GM12875 (cell line): ENCODE data around the gene DIP2C.
"Not testable (repeated sequence)": the region's sequence is repeated elsewhere in the genome, so short reads cannot be mapped to it uniquely, and the experiment has no call there.

Source experiments
- H3K4me3 ChIP-seq: one replicate; pipeline ENCODE4 v1.5.1; 2011; ENCODE audit warnings: low read depth, low read length, control low read depth
- CTCF ChIP-seq: IDR thresholded peaks from 2 replicates; pipeline ENCODE4 v1.5.1; 2011; ENCODE audit warnings: low read depth, mild to moderate bottlenecking, control low read depth, inconsistent platforms, low read length, moderate library complexity, borderline replicate concordance; ENCODE audit not compliant: insufficient read depth

The DIP2C gene

GRCh38 chr10:586716-587115 lies 102.8 kb downstream of the DIP2C start:
- no peak overlapping the region for H3K4me3 ChIP-seq
- no peak for TF ChIP-seq CTCF

- H3K4me3 ChIP-seq: no peak overlapping the region
- TF ChIP-seq CTCF: no peak
These were observed 103.3 kb downstream of the DIP2C start for GRCh38 chr10:586151-586550.

- no peak for TF ChIP-seq CTCF
- no peak overlapping the region for H3K4me3 ChIP-seq
These were observed 104.0 kb downstream of the DIP2C start for GRCh38 chr10:585502-585901.

- H3K4me3 ChIP-seq: not testable (repeated sequence)
These were observed 104.8 kb downstream of the DIP2C start for GRCh38 chr10:584497-585290.

GRCh38 chr10:583433-583832 lies 106.0 kb downstream of the DIP2C start:
- TF ChIP-seq CTCF: no peak
- no peak overlapping the region for H3K4me3 ChIP-seq

GRCh38 chr10:581776-582330 lies 107.6 kb downstream of the DIP2C start:
- H3K4me3 ChIP-seq: no peak overlapping the region
- no peak for TF ChIP-seq CTCF

- TF ChIP-seq CTCF: no peak
- no peak overlapping the region for H3K4me3 ChIP-seq
These were observed 108.7 kb downstream of the DIP2C start for GRCh38 chr10:580778-581177.
